Retina (tissue), 1 donor: ENCODE results near the gene RPAIN.

Source experiments
- DNase-seq: peaks from one replicate; pipeline ENCODE4 v3.0.0-alpha.2; 2016

The RPAIN gene, protein sequence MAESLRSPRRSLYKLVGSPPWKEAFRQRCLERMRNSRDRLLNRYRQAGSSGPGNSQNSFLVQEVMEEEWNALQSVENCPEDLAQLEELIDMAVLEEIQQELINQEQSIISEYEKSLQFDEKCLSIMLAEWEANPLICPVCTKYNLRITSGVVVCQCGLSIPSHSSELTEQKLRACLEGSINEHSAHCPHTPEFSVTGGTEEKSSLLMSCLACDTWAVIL

DNA sequence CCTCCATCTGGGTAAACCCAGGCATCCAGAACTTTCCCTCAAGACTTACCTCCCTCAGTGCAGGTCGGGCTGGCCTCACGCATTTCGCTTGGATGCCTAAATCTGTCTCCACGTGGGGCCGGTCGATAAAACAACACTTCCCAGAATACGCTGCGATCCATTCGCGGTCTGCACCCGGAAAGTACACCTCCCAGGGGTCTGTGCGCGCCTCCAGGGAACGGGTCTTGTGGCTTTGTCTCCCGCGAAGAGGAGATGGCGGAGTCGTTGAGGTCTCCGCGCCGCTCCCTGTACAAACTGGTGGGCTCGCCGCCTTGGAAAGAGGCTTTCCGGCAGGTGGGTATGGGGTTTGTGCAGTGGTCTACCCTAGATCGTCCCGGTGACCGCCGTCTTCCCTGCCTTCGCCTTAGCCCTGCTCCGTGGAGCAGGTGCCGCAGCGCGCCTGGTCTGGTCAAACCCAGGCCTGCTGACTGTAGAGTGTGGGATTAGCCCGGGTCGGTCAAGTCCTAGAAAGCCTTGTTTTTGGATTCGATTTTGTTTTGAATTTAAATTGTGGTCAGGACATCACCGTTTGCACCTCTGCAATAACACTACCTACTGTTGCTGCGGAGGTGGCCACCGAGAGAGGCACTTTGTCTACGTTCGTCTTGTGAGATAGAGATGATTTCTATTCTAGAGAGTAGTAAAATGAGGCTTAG is at the start of gene RPAIN:
RPAIN (plus strand) TSS at position 224 of the 695 bp plus-strand sequence; CDS start at position 253, 29 bp downstream.
- peak; percentile 99 for DNase-seq

DNA sequence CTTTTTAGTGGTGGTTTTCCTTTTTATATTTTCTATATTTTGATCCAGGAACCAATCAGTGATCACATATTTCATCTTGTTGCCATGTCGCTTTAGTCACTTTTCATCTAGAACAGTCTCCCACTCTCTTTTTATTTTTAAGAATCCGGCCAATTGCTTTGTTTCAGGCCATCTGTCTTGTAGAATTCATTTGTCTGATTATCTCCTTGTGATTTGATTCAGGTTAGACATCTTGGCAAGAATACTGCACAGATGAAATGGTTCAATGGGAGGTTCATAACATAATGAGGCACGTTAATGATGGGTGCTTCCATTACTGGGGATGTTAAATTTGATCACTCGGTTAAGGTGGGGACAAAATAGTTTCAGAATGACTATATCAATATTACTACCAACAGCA is 49.6 kb upstream of the RPAIN start:
- no peak for DNase-seq

DNA sequence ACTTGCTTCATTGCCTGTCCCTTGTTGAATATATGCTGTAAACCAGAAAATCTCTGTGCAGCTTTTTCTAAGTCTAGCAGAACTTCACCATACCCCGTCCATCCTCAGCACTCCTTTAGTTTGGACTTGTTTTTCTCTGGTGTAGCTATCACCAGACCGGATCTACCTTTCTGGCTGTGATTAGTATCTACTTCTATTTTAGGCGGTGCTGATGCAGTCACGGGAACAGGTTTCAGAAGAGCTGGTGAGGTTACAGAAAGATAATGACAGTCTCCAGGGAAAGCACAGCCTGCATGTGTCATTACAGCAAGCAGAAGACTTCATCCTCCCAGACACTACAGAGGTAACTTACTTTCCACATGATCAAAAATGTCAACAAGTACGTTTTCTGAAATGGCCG is 46.9 kb upstream of the RPAIN start:
- no peak for DNase-seq

DNA sequence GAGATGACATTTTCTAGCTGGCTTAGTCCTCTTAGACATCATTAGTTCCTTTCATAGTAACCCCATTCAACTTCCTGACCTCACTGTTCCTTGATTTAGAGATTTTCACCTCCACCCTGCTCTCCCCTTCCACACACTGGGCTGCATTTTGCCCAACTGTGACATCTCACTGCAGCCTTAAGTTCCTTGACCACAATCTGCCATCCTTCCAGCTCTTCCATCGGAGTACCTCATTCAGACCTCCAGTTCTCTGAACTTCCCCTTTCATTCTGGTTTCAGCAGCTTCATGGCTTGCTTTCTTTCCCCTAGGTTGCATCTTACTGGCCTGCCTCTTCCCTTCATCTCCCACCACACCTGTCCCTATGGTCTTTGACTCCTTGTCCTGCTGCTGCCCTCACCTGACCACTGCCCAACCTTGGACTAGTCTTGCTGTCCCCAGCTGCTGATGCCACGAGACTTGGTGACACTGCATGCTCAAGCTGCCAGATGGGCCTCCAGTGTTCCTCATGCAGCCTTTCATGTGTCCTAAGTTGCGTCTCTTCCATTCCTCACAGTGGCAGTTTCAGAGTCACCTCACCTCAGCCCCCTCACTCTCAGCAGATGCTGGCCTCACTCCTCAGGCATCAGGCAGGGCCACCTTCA is 41.3 kb upstream of the RPAIN start:
- no peak for DNase-seq

DNA sequence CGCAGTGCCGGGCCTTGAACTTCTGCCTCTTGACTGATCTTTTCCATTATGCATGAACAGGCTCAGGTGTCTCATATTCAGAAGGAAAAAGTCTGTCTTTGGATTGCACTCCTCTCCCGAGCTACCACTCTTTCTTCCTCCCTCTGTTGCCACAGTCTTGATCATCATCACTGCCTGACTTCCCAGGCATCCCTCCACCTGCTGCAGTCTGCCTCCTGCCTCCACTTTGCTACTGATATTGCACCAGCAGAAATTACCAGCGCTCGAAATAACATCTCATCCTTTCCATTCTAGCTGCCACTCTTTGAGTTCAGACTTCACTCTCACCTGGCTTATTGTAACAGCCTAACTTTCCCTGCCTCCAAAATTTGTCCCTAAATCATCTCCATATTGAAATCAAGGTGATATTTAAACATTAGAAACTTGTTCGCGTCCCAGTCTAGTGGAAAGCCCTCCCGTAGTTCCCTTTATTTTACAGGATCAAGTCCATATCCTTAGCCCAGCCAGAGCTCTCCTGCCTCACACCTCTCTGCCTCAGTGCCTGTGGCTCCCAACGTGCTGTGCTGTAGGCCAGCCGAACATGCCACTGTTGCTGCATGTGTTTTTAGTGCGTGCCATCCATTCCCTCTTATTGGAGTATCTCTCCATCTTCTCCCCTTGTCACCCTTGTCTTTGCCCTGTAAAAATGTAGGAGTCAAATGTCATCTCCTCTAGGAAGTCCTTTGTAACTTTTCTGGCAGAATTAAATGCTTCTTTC is 40.5 kb upstream of the RPAIN start:
- DNase-seq, result no peak

DNA sequence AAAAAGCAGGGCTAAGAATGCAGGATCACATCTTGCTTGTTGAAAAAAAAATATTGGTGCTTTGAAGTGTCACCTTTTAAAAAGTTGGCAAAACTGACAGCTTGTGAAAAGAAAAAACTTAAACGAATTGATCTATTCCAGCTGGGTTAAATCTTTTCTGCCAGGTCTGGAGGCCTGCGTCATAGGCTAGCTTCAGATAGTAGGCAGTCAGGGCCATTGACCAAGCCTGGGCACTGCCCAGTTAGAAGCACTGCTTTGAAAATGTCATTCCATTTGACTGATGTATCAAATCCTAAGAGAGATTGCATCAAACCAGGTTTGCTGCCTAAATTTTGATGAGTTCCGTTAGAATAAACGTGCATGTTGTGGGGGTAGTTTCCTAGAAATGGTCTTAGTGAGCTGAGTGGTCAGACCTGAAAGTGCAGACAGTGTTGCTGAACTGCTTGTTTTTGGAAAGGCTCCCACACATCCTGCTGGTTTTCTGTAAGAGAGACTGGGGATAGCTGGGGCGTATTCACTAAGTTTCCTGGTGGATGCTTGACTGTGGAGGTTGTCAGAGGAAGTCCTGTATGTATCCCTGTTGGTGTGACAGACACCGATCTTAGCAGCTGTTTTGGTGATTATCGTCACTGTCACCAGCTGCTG is 39.4 kb upstream of the RPAIN start:
- DNase-seq, result no peak

DNA sequence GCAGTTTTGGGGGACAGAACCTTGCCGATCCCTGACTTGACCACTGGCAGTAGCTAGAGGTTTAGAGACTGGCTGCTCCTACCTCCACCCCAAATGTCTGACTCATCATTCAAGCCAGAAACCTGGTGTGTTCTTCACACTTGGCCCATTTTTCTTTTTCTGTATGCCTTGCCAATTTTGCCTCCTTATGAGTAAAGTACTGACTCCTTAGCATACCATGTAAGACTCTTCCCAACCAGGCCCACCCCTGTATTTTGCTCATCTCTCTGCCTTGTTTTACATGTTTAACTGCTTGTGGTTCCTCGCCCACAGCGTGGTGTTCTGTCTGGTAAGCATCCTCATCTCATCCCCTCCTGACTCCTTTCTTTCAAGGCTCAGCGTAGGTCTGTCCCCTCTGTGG is 38.4 kb upstream of the RPAIN start:
- no peak for DNase-seq

DNA sequence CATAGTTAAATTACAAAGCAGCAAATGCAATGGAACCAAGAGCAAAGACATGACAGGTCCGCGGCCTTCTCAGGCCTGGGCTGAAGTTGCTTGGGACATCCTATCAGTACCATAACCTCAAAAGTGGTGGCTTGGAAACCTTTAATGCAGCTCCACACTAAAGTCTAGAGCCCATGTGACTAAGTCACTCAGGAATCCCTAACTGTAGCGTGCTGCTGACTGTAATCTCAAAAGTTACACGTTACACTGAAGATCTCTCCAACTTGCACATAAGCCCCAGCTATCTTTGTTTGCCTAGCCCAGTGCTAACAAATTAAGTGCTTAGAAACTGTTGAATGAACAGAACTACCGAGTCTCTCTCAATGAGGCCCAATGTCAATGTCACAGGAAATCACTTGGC is 28.3 kb upstream of the RPAIN start:
- no peak for DNase-seq

DNA sequence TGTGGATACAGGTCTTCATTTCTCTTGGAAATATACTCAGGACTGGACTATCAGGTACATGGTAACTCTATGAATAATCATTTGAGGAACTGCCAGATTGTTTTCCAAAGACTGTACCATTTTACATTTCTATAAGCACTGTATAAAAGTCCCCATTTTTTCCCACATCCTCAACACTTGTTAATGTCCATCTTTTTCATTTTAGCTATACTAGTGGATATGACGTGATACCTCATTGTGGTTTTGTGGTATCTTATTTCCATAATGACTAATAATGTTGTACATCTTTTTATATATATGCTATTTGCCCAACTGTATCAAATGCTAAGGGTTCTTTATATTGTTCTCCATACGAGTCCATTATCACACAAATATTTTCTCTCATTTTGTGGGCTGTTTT is 23.4 kb upstream of the RPAIN start:
- no peak for DNase-seq

DNA sequence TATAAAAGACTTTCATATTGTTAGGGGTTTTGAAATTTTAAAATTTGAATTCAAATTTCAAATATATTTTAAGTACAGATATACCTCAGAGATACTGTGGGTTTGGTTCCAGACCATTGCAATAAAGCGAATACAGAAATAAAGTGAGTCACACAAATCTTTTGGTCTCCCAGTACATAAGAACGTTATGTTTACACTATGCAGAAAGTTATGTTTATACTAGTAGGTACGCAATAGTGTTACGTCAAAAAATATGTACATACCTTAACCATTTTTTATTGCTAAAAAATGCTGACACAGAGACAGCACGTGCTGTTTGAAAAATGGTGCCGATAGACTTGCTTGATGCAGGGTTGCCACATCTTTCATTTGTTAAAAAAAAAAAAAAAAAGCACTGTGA is 20.2 kb upstream of the RPAIN start:
- no peak for DNase-seq

DNA sequence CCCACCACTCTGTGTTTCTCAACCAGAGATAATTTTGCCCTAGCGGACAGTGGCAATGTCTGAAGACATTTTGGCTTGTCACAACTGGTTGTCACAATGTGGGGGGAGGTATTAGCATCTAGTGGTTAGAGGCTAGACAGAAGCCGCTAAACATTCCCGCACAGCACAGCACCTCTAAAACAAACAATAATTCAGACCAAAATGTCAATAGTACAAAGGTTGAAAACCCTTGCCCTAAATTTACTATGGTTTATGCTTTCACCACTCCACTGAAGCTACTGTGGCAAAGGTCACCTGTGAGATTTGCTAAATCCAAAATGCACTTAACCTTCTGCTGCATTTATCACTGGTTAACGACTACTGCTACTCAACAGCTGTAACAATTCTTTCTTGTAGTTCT is 14.6 kb upstream of the RPAIN start:
- no peak for DNase-seq

DNA sequence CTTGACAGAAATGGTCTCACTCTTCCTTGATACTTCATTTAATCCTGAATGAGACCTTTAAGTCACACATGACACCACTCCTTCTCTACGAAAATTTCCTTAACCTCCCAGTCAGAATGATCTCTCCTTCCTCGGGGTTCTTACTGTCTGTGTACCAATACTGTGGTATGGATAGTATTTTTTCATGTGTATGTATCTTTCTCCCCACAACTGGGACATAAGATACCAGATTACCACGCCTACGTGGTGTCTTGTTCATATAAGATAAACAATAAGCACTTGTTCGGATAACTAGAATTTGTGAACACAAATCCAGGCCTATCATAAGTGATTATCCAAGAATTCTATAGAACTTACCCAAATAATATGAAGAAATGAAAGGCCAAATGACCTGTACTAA is 11.8 kb upstream of the RPAIN start:
- DNase-seq, result no peak

DNA sequence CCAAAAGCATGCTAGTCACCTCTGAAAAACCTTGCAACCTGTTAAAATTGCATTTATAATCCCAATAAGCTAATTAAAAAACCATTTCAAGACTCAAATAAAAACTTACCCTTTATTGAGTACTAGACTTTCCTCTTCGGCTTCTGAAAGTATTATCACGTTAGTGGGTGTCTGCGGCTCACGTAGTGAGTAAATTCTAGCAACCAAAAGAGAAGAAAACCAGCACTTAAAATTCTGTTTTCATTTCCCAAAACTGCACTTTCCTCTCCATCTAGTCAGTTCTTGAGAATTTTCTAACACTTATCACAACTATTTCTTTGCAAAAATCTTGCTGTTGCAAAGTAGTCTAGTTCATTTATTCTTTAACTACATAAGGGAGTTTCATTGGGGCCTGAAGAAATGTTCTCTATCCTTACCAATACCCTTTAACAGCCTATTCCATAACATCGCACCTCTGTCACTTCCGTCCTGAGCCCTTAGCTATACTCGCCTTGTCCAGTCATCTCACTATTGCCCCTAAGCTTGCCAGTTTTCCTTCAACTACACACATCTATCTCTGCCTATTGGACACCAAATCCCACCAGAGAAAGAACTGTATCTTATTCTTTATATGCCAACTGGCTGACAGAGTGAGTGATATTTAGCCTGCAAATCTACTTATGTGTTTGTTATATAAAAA is 9.2 kb upstream of the RPAIN start:
- no peak for DNase-seq

DNA sequence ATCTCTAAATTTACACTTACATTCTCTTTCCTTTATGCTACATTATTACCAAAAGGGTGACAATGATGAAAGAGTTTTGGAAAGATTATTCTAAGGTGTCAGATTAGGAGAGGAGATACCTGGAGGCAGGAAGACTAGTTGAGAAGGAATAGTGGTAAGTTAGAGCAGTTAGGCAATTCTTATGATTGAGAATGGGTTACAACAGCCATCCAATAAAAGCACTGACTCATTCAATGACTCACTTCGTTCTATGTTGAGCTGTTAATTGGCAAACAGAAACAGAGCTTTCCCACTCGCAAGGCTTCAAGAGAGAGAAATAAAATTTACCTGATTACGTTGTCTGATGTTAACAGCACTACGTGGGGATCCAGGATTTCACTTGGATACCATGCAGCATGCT is 6.3 kb upstream of the RPAIN start:
- DNase-seq, result no peak

DNA sequence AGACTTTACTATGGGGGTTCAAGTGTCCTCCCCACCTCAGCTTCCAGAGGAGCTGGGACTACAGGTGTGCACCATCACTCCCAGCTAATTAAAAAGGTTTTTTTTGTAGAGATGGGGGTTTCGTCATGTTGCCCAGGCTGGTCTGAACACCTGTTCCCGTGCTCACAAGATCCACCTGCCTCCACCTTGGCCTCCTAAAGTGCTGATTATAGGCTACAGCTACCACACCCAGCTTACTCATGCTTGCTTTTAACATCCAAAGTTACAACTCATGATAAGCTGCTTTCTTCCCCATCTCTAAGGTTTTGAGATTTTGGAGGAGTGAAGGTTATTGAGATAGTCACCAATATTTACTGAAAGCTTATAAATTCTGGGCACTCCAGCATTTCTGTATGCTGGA is 3.1 kb upstream of the RPAIN start:
- no peak for DNase-seq

DNA sequence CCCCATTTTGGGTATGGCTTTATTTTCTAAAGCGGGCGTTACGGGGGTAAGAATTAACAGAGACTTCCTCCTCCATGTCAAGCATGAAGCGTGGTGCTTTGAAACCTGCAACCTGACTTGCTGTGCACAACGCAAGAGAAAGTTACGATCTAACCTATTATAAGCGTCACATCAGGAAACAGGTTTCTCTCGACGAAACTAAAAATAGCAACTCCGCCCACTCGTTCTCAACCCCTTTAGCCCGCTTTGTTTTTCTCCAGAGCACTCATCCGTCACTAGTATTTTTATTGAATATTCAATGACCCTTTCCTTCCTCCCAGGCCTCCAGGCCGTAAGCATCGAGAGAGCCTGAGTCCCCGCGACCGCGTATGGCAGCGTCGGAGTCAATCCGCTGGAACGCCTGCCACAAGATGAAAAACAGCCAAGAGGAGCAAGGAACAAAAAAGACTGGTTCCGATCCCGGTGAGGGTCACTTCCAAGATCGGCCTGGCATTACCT is 1.1 kb upstream of the RPAIN start:
- DNase-seq, result no peak

DNA sequence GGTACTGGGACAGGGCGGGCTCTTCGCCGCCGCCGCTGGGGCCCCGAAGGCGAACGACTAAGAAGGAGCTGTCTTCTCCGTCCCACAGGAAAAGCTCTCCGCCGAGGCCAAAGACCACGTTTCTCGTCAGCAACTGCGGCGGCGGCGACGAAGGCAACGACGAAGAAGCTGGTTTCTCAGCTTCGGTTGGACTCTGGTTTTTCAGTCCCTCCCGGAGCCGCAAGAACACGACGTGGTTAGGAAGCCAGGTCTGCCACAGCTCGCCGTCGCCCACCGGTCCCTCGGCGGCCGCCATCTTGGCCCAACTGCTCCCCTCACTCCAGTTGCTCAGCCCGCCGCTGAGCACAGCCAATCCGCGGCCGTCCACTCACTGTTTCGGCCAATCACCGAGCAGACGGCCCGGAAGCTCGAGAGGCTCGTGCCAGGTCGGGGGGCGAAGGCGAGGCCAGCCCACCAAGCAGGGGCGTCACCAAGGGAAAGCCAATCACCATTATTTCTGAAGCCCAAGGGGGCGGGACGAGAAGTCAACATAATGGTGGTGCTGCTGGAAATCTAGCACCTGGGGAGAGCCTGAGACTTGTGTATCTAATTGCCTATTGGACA is 525 bp upstream of the RPAIN start, which contains the start of gene NUP88:
NUP88 (minus strand) TSS at position 307 of the 603 bp plus-strand sequence; CDS start at position 295, 12 bp downstream.
- peak; percentile 99 for DNase-seq

DNA sequence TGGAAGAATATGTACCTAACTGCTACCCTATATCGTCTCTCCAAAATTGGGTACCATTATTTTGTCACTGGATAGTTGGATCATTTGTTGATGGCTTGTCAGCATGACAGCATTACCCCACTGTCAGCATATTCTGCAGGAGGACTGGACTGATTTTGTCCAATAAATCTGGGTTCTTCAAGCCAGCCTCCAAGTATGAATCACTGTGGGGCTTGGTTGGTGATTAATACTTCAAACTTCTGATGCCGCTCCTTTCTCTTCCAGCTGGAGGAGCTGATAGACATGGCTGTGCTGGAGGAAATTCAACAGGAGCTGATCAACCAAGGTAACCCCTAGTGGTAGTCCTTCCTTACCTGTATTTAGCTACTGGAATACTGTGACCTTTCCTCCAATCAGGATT is 2.5 kb downstream of the RPAIN start:
- DNase-seq, result no peak

DNA sequence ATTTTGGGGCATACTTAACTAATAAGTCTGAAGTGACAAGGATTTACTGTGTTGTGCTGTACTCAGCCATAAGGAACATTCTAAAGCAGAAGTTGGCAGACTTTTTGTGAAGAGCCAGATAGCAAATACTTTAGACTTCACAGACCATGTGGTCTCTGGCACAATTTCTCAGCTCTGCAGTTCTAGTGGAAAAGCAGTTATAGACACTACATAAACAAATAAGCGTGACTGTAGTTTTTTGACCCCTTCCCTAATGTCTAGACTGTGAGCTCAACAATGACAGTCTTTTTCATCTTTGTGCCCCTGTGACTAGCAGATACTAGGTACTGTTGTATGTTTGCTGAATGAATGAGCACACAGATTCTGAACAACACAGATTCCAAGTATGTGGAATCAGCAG is 4.9 kb downstream of the RPAIN start:
- DNase-seq, result no peak

DNA sequence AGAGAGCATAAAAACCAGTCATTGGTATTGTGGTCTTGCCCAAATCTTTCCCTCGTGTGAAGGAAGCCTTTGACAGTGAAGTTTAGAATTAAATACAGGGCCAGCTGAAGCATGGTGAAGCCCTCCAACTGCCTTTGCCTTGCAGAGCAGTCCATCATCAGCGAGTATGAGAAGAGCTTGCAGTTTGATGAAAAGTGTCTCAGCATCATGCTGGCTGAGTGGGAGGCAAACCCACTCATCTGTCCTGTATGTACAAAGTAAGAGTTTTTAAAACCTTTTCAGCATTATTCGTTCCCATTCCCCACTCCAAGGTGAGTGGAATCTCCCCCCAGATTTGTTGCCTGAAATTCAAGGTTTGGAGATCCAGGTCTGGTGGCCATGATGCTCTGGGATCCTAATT is 5.8 kb downstream of the RPAIN start:
- no peak for DNase-seq

DNA sequence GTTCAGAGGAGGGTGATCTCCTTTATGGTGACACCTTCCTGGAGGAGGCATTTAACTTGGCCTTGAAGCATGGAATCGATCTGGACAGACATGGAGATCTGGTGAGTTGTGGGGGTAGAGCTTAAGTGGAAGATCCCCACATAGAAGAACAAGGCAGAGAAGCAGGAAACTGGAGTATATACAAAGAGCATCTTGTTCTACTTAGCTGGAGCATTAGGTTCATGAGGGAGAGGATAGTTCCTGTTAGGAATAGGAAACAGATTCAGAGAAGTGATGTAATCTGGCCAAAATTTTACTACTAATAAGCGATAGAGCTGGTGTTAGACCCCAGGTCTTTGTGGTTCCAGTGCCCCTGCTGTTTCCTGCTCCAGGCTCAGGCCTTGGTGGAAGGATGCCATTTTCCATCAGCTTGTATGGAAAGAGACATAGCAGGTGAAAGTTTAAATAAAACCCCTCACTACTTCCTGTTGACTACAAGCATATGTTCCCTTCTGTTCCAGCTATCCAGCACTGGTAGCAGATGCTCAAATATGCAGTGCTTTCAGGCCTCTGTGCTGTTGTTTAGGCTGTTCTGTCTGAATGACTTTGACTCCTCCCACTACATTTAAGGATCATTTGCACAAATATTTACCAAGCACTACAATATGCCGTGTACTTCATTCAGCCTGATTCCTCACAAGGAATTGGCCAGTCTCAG is 9.4 kb downstream of the RPAIN start:
- no peak for DNase-seq
